GM21723 (cell line): ENCODE measurements around the gene AHCTF1.
"Not testable (repeated sequence)": the region's sequence is repeated elsewhere in the genome, so short reads cannot be mapped to it uniquely, and the experiment has no call there.

ENCODE experiments used
- ATAC-seq: cut with Tn5 transposase; IDR thresholded peaks from one replicate; pipeline ENCODE4 v1.9.1; 2021; ENCODE audit warnings: mild to moderate bottlenecking, moderate library complexity; ENCODE audit not compliant: unreplicated experiment

Gene AHCTF1

DNA sequence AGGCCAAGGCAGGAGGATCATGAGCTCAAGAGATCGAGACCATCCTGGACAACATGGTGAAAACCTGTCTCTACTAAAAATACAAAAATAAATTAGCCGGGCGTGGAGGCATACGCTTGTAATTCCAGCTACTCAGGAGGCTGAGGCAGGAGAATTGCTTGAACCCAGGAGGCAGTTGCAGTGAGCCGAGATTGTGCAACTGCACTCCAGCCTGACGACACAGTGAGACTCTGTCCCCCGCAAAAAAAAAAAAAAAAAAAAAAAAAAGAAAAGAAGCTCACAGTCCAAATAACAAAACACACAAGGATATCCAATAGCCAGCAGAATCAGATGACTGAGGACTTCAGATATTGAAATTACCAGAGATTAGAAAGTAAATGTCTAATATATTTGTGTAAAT is 11.8 kb downstream of the AHCTF1 start:
- ATAC-seq: no peak

DNA sequence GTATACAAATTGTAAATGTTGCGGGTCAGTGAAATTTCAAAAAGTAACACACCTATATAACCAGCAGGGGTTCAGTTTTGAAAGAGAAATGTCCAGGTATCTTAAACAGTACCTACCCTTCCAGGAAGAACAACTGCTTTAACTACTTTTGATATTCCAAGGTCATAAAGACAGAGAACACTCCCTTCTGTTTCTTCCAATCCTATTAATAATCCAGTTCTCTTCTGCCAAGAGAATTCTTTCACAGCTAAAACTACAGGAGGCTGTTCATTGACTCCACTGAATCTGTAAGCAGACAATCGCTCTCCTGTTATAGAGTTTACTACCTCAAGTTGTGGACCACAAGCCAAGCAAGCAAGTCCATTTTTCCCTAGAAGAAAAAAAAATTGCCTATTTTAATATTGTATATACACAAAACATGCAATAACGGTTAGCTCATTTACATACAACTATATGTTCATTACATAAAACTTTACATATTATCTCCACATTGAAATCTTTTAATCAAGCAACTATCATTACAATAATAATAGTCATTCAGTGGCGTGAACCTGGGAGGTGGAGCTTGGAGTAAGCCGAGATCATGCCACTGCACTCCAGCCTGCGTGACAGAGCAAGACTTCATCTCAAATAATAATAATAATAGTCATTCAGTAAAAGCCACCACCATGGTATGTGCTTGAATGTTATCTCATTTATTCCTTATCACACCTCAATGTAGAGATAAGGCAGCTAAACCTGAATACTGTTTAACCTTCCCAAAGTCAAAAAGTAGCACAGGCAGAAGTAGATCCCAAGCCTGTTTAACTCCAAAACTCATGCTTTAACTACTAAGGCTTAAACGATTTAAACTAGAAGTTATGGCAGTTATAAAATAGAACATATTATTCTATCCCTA is 15.5 kb downstream of the AHCTF1 start:
- not testable (repeated sequence) for ATAC-seq

DNA sequence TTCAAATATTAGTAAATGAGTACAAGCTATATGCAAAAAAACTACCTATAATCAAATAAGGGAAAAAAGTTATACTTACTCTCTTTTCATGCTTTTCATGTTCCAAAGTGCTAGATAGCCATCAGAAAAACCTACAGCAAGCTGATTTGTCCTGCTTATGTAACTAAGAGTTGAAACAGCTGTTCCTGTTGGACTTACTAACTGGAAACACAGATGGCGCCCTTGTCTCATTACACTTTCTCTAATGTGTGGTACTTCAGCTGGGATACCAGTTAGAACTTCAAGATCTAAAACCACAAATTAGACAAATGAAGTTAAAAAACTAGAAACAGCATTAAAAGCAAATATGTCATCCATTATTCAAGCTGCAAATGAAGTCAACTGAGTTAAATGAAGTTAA is 24.3 kb downstream of the AHCTF1 start:
- peak; percentile 71 for ATAC-seq

DNA sequence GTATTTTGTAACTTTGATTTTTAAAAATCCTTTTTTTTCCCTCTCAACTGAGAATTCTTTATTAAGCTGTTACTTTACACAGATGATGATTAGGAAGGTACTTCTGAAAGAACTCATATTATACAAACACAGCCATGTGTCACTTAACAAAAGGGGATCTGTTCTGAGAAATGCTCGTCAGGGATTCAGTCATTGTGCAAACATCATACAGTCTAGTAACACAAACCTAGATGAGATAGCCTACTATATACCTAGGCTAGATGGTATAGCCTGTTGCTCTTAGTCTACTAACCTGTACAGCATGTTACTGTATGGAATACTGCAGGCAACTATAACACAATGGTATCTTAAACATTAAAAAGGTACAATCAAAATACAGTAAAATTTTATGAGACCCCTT is 24.9 kb downstream of the AHCTF1 start:
- no peak for ATAC-seq

DNA sequence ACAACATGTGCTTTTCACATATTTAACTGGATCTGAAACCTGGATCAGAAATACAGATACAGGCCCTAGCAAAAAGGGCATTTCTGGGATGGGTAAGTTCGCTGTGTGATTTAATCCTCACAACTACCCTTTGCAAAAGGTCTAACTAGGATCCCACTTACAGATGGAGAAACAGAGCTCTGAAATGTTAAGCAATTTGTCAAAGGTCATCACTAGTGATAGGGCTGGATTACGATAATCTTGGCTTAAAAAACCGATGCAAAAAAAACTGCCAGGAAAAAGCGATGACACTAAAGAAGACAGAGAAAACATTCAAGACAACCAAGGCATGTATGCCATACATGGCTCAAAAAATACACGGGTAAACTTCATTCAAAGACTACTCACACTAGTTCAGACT is 29.9 kb downstream of the AHCTF1 start:
- no peak for ATAC-seq

DNA sequence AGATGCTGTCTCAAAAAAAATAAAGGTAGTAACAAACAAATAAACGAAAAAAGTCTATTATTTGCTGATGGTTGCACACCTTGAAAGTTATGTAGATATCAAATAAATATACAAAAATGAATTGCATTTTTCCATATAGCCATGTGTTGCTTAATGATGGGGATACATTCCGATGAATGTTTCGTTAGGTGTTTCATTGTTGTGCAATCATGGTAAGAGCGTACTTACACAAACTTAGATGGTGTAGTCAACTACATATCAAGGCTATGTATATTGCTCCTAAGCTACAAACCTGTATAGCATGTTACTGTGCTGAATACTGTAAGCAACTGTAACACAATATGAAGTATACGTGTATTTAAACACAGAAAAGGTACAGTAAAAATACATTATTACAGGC is 34.4 kb downstream of the AHCTF1 start:
- no peak for ATAC-seq

DNA sequence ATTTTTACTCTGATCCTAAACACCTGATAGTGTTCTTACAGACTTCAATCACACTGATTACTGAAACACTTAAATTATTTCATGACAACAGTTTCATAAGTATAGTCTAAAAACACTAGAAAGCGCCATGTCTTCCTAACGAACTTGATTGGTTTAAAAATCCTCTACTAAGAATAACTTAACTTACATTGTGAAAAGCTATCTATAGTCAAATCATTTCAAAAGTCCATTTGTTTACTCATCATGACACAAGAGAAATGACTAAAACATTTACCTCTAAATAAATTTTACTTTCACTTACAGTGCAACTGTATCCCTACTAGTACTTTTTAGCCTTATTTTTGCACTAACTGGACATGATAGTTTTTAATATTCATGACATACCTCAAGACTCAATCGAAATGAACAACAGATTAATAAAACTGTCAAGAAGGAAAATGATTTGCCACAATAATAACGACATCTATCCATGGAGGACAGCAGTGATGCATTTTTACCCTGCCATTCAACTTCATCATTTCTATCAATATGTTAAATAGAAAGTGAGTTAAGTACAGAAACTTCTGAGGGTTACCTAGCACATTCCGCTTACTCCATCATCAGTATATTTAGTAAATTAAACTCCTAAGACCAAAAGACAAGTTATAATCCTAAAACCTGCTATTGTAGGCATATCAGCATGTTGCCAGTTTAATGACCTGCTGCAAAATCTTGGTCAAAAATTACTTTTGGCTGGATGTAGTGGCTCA is 38.4 kb downstream of the AHCTF1 start:
- no peak for ATAC-seq

DNA sequence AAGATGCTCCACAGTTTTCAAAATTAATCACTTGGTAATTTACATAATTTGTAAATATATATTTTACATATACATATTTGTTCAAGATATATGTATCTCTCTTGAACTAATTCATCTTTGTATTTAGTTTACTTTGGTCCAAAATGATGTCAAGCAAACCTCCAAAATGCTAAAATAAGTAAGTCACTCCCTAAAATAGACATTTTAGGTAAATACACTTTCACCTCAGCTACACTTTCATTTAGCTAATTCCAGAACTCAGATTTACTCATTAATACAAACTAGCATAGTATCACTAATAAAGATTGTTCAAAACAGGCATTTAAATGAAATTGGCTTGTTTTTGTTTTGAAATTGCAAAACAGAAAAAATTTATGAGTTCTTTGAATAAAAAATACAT is 40.6 kb downstream of the AHCTF1 start:
- ATAC-seq: no peak

DNA sequence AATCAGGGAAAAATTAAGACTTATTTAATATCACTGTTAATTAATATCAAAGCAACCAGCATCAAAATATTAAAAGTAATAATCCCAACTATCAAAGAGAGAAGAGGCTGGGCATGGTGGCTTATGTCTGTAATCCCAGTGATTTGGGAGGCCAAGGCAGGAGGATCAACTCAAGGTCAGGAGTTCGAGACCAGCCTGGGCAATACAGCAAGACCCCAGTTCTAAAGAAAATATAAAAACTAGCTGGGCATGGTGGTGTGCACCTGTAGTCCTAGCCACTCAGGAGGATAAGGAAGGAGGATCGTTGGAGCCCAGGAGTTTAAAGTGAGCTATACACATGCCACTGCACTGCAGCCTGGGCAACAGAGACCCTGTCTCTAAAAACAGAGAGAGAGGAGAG is 43.2 kb downstream of the AHCTF1 start:
- ATAC-seq: no peak

DNA sequence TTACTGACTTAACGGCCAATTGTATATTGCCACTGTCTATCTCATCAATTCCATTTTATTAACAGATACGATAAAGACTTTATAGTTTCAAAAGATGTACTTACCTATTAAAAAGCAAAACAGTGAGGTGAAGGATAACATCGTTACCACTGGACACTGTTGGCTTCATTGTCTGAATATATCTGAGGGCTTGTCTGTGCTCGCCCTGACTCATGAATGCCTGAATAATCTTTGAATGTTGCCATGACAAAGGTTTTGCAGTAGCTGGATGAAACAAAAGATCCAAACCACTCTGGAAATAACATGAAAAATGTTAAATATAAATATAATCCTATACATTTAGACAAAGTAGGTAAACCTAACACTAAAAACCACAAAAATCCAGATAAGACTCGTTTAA is 46.4 kb downstream of the AHCTF1 start:
- not testable (repeated sequence) for ATAC-seq

DNA sequence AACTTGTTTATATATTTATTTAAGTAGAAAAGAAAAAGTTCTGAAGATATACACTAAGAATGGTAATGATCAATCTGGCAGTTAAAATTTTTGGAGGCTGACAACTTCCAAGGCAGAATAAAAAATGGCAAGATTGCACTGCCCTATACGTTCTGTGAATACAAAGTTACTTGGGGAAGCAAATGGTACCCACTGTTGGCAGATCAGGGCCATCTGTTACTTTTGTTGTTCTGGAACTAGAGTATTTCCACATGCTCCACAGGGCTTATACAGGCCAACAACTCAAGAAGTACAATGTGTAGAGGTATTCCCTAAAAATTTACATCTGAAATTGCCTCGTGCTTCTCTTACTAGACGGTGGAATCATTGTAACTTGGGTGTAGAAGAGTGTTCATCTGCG is 53.2 kb downstream of the AHCTF1 start:
- ATAC-seq: no peak

DNA sequence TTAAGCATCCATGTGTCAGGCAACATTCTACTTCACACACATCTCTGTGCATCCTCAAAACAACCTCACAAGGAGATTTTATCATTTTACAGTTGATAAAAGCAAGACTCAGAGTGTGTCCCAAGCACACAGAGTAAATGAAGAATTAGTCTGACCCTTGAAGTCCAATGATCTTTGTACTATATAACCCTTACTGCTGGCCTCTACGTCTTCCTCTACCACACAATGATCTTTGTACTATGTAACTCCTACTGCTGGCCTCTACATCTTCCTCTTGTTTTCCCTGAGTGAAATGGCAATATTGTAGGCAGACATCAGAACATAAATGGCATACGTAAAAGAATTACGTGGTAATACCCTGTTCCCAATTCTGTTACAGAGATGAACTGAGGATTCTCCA is 55.3 kb downstream of the AHCTF1 start:
- ATAC-seq: no peak

DNA sequence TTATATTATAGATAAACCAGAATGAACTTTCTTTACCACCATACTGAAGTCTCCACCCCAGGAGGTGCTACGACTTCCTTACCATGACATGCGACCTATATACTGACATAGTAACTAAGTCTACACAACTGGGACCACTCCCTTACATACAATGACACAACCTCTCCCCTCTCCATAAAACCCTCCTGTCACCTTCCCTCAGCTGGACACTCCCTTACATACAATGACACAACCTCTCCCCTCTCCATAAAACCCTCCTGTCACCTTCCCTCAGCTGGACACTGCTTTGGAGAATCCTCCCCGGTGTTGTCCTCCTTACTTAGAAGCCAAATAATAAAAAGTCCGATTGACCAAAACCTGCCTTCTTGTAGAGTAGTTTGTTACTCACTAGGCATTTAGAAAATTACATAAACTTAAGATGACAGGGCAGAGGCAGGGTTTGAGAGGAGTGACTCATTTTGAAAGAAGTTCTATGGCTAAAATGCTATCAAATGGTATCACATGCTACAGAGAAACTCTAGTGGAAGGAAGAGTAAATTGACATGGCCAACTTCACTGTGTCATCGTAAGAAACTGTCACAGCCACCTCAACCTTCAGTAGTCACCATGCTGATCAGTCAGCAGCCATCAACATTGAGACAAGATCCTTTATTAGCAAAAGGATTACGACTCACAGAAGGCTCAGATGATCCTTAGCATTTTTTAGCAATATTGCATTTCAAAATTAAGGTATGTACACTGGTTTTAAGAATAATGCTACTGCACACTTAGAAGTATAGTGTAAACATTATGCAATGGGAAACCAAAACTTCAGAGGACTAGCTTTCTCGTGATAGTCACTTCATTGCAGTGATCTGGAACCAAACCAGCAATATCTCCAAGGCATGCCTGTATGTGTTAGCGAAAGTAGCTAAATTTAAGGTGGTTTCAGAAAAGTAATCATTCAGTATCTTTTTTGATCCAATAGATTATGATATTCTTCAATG is 56.4 kb downstream of the AHCTF1 start:
- peak; percentile 72 for ATAC-seq

DNA sequence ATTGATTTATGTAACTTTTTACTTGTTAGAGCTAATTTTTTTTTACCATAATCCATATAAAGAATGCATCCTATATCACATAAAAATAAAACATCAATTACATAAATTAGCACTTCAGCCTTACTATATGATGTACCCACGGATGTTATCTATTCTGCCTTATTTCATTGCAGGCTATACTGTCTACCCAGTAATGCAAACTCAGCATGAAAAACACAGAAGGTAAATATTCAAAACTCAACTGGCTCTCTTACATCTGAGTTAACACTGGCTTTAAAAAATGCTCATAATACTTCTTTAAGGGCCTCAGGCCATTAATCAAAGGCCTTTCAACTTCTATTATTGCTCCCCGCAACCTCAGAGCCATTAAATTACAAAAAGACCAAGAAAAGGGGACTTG is 65.8 kb downstream of the AHCTF1 start:
- ATAC-seq: no peak

DNA sequence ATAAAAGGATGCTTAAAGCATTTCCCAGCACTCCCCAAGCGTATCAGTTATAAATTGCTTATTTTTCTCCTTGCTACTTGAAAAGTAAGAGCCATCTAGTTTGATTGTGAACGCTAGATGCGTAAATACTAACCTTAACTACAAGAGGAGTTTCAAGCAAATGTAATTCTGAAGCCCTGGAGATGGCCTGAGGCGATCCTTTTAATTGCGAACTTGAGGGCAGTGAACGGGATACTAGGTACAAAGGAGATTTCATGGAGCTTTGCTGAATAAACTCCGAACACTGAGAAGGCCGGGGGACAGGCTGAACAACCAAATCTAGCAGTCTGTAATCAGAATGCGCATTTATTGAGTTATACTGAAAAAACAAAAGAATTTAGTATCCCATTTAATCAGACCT is 68.0 kb downstream of the AHCTF1 start:
- ATAC-seq: not testable (repeated sequence)

DNA sequence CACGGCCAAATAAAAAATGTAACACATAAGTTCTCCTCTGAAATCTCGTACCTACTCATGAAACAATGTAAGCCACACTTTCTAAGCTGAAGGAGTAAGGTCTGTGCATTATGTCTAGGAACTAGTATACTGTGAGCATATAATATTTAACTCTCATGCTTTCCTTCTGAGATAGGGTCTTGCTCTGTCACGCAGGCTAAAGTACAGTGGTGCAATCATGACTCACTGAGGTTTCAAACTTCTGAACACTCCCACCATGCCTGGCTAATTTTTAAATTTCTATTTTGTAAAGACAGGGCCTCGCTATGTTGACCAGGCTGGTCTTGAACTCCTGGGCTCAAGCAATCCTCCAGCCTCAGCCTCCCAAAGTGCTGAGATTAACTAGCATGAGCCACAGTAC is 71.3 kb downstream of the AHCTF1 start:
- ATAC-seq: no peak

DNA sequence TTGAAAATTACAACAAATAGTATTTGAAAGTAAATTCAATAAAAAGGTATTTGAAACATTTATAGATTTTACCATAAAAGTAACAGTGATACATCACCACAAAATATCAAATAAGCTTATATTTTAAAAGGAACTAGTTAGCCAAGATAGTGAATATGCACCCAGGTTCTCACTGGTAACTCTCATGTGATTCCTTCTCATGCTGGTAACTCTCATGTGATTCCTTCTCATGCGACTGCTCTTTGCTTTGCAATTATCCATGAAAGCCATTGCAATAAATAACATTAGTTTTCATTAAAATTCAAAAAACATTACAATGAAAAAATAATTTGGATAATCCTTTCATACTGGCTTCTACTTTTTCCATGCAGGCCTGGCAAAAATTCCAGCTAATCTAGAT is 75.4 kb downstream of the AHCTF1 start:
- no peak for ATAC-seq

DNA sequence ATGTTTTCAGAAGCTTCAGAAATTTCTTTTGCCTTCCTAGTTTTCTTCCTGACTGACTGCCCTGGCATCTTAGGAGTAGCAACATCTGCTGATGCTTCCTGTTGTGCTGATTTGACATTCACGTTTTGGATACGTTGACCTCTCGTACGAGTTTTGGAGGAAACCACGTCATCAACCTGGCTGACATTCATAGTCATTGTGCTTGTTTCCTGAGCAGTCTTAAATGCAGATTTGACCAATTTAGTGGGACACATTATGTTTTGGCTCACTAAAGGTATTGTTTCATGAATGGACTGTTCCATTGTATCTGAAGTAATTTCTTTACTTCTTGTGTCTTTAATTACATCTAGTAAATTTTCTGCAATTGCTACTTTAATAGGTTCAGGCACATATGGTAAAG is 81.1 kb downstream of the AHCTF1 start:
- not testable (repeated sequence) for ATAC-seq

DNA sequence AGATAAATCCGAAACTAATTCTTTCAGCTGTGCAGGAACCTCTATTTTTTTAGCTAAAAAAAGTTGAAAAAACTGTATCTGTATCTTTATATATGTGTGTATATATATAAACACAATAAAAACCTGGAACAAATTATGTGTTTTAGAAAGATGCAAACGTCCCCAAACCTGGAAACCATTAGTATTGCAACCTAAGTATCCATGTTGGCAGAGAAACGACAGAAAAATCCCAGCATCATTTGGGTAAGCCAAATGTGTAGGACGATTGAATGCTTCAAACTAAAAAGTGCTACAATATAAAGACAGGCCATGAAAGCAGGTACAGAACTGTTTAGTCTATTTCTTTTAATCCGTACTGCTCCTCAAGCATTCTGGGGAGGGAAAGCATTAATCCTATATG is 87.9 kb downstream of the AHCTF1 start:
- no peak for ATAC-seq

DNA sequence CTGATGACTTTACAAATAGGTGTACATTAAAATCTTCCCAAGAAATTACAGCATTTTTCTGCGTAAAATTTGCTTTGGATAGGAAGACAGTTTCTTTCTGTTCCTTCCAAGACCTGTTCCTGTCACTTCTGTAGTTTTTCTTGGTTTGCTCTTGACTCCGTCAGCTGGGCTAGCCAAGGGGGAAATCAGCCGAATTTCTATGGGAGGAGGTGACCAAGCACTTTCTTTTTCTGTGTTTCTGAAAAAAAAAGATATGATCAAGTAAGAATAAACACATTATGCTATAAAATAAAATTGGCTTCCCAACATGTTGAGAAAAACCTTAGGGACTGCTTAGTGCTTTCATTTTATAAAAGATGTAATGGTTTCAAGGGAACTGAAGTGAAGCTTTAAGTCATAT is 91.0 kb downstream of the AHCTF1 start:
- not testable (repeated sequence) for ATAC-seq

DNA sequence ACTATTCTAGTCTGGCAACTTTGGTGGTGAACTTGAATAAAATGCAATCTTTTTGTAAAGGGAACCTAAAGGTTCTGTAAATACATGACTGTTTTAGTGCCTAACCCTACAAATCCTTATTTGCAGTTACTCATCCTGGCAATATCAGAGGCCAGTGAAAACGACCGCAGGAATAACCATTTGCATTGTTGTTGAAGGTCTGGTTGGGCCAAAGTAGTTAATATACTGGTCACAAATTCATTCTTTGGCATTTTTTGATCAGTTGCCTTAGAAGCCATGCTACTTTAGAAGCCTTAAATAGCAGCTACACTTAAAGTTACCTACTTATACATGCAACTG is 93.7 kb downstream of the AHCTF1 start:
- no peak for ATAC-seq
